ENCODE results near the gene SLC25A42. TPM values are rescaled to one million over a fixed set of nuclear protein-coding genes. Genes with fewer than 3 reads are reported as not detected.

SLC25A42 gene
- total RNA-seq, 1 experiment from 2014 or later, result 3.5 TPM

DNA sequence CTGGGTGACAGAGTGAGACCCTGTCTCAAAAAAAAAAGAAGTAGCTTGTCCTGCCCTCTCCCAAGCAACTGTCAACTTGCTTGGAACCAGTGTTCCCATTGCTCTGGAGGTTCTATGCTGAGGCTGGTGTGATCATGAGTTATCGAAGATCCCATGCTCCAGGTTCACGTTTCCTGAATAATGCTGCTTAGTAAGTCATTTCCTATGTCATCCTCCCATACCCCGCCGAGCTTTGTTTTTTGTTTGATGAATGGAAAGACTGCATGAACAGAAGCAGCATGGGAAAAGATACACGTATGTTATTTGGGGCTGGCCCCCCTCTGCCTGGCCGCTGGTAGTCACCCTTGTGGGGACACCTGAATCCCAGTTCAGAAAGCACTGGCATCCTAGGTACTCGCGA lies 11.3 kb downstream of the SLC25A42 start:
- H3K9me3 ChIP-seq (ENCODE audit: low read depth, low read length, poor library complexity, severe bottlenecking), result no peaks in the 10 kb centered on the region
- no TSS peak for BruUV-seq (replicated peaks)
- no peak overlapping the region for H3K4me3 ChIP-seq (ENCODE audit: low read depth, low read length, poor library complexity, severe bottlenecking)
- no peak for TF ChIP-seq CTCF (conservative IDR thresholded peaks at IDR 0.05; ENCODE audit: low read depth, low read length)
- no peak for TF ChIP-seq EZH2 (IDR thresholded peaks at IDR 0.05; ENCODE audit: borderline replicate concordance, low read depth, low read length, poor library complexity, severe bottlenecking)
- H3K27me3 ChIP-seq (replicated peaks; ENCODE audit: insufficient read depth, low read depth, low read length, poor library complexity), result no peaks in the 10 kb centered on the region
- peaks cover 20% of the 10 kb centered on the region for H3K4me1 ChIP-seq (ENCODE audit: insufficient read depth, low read length, poor library complexity, severe bottlenecking)
- intact Hi-C loops (cut with micrococcal nuclease; ENCODE audit: unreplicated experiment), result no loop called here
- H3K27ac ChIP-seq (ENCODE audit: low read depth, low read length, poor library complexity, severe bottlenecking), result no peak overlapping the region
- no peak for DNase-seq (ENCODE audit: low spot score)
- CTCF ChIA-PET, result no interaction called here
- POLR2A ChIA-PET (ENCODE audit: low non-redundant PET), result no interaction called here
- H3K36me3 ChIP-seq (ENCODE audit: insufficient read depth, low read length, poor library complexity, severe bottlenecking), result no peaks in the 10 kb centered on the region

DNA sequence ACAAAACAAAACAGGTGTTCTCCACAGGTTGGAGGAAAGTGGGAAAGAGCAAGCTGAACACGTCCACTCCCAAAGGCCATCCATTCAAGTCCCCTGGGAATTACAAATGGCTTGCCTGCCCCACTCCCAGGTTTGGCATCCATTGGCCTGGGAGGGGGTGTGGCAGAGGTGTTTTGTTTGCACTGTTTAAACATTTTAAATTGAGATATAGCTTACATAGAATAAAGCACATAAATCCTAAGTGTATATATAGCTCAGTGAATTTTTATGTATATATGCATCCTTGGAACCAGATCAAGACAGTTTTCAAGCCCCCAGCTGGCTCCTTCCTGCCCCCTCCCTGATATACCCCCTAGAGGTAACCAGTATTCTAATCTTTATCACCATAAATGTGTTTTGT lies 12.7 kb downstream of the SLC25A42 start:
- no TSS peak for BruUV-seq (replicated peaks)
- CTCF ChIA-PET, result no interaction called here
- Histone ChIP-seq H3K9me3 (ENCODE audit: low read depth, low read length, poor library complexity, severe bottlenecking) (no peaks in the 10 kb centered on the region), H3K4me1 (ENCODE audit: insufficient read depth, low read length, poor library complexity, severe bottlenecking) (peaks cover 20% of the 10 kb centered on the region), H3K27me3 (replicated peaks; ENCODE audit: insufficient read depth, low read depth, low read length, poor library complexity) (no peaks in the 10 kb centered on the region), H3K27ac (ENCODE audit: low read depth, low read length, poor library complexity, severe bottlenecking) (no peak overlapping the region), H3K4me3 (ENCODE audit: low read depth, low read length, poor library complexity, severe bottlenecking) (no peak overlapping the region), H3K36me3 (ENCODE audit: insufficient read depth, low read length, poor library complexity, severe bottlenecking) (no peaks in the 10 kb centered on the region)
- TF ChIP-seq EZH2 (IDR thresholded peaks at IDR 0.05; ENCODE audit: borderline replicate concordance, low read depth, low read length, poor library complexity, severe bottlenecking) (no peak), CTCF (conservative IDR thresholded peaks at IDR 0.05; ENCODE audit: low read depth, low read length) (no peak)
- POLR2A ChIA-PET (ENCODE audit: low non-redundant PET), result no interaction called here
- DNase-seq (ENCODE audit: low spot score), result no peak
- intact Hi-C loops (cut with micrococcal nuclease; ENCODE audit: unreplicated experiment), result no loop called here

DNA sequence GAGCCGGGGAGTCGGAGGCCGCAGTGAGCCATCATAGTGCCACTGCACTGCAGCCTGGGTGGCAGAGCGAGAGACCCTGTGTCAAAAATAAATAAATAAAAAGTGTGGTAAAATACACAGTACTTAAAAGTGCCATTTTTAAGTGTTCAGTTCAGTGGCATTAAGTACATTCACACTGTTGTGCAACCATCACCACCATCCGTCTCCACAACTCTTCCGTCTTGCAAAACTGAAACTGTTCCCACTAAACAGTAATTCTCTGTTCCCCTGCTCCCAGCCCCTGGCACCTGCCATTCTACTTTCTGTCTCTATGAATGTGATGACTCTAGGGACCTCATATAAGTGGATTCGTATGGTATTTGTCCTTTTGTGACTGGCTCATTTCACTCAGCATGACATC lies 13.3 kb downstream of the SLC25A42 start:
- POLR2A ChIA-PET (ENCODE audit: low non-redundant PET), result no interaction called here
- intact Hi-C loops (cut with micrococcal nuclease; ENCODE audit: unreplicated experiment), result no loop called here
- Histone ChIP-seq H3K27me3 (replicated peaks; ENCODE audit: insufficient read depth, low read depth, low read length, poor library complexity) (no peaks in the 10 kb centered on the region), H3K4me1 (ENCODE audit: insufficient read depth, low read length, poor library complexity, severe bottlenecking) (peaks cover 20% of the 10 kb centered on the region), H3K36me3 (ENCODE audit: insufficient read depth, low read length, poor library complexity, severe bottlenecking) (no peaks in the 10 kb centered on the region), H3K27ac (ENCODE audit: low read depth, low read length, poor library complexity, severe bottlenecking) (no peak overlapping the region), H3K9me3 (ENCODE audit: low read depth, low read length, poor library complexity, severe bottlenecking) (no peaks in the 10 kb centered on the region), H3K4me3 (ENCODE audit: low read depth, low read length, poor library complexity, severe bottlenecking) (no peak overlapping the region)
- BruUV-seq (replicated peaks), result no TSS peak
- peak; percentile 48 for DNase-seq (ENCODE audit: low spot score)
- TF ChIP-seq CTCF (conservative IDR thresholded peaks at IDR 0.05; ENCODE audit: low read depth, low read length) (no peak), EZH2 (IDR thresholded peaks at IDR 0.05; ENCODE audit: borderline replicate concordance, low read depth, low read length, poor library complexity, severe bottlenecking) (no peak)
- CTCF ChIA-PET, result no interaction called here

Measured in A673 (cell line).